NCI-H2171 (cell line): Measurements from ENCODE around the gene MAP3K7CL.
"Not testable (repeated sequence)": the region's sequence is repeated elsewhere in the genome, so short reads cannot be mapped to it uniquely, and the experiment has no call there.

ENCODE experiments used
- DNase-seq: peaks from one replicate; lab custom pipeline; 2025; lab: John Stamatoyannopoulos, UW

MAP3K7CL gene

GRCh38 chr21:29133796-29134195 lies 3.4 kb downstream of the MAP3K7CL start:
- no peak for DNase-seq

- no peak for DNase-seq
Observed at GRCh38 chr21:29135481-29135880, 5.0 kb downstream of the MAP3K7CL start.

DNA sequence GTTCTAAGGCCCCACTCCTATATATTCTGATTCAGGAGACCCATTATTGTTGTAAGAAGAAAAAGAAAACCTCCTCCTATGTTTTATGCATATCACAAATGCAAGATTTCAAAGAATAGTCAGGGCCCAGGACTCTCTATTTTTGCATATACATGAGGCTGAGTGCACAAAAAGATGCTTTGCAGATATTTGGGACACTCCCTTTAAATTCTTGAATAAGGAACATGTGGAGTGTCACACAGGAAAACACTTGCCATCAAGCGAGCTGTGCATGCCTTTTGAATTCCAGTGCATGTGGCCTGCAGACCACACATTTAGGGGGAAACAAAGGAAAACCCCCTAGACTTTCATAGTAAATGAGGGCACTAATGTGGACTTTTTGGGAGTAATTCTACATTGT lies 5.6 kb downstream of the MAP3K7CL start:
- no peak for DNase-seq

- no peak for DNase-seq
Observed at GRCh38 chr21:29144736-29145353, 14.4 kb downstream of the MAP3K7CL start.

DNA sequence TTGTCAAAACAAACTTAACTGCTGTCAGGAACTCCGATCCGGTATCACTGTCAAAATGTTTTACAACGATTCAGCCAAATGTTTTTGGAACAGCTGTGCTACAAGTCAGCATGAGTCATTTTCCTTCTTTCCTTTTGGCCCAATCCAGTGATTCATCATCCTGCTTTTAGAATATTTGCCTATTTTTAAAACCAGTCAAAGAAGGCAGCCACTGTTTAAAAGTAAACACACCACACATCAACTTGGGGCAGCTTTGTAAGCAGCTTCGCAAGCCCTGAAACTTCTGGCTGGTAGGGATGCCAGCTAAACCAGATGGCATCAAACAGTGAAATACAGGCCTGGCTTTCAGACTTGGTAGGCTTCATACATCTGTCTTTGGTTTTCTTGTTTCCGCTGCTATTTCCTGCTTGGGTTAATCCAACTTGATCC lies 14.9 kb downstream of the MAP3K7CL start:
- peak; percentile 33 for DNase-seq

DNA sequence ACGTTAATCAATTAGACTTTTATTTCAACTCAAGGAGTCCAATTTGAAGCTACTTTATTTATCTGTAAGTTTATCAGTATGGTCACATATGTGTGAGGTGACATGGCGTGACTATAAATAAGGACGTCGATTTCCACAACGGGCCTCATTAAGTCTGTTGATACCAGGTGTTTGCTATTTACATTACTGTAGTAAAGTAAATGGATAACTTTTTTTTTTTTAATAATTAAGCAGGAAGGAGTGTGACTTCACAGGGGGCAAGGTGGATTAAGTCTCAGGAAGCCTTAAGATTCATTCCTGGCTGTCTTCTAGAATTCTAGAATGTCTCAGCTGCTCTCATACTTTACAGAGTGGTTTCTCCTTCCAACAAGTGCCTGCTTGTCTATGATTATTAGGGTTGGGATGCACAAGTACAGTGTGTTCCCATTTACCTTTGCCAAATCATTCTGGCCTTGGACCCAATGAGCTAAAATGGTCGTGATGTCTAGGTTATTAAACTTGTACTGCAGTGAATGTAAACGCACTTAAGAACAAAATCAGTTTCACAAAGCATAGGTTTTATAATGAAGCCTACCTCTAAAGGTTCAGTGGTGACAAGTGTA lies 15.5 kb downstream of the MAP3K7CL start:
- DNase-seq = no peak

DNA sequence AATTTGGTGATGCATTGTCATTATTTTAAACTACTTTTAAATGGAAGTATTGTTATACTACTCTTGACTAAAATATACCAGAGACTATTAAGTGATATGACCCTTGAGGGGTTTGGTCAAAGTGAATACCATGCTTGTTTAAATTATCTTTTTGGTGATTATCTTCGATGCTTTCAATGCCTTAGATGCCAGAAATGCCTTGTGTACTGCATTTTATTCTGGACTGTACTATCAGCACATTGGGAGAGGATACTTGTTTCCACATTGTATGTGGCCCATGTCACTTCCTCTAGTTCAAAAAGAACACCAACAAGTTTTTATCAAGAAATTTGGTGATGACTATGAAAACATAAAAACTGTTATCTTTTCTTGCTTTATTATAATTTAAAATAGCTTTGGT lies 16.3 kb downstream of the MAP3K7CL start:
- DNase-seq = no peak

DNA sequence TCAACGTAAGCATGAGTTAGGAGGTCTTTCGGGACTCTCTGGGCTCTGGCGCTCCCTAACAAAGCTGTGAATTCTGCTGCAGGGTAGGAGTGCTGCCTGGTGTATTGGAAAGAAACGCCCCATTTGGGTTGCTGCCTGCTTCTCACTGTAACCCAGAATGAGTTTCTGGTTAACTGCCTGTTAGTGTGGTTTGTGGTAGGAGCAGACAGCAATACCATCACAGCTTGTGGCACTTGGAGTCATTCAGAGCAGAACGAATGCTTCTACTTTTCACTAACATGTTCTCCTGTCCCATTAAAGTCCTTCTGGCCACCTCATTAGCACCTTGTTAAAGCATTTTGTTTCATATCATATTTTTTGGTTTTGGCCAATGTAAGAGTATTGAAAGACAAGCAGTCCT lies 18.1 kb downstream of the MAP3K7CL start:
- no peak for DNase-seq

DNA sequence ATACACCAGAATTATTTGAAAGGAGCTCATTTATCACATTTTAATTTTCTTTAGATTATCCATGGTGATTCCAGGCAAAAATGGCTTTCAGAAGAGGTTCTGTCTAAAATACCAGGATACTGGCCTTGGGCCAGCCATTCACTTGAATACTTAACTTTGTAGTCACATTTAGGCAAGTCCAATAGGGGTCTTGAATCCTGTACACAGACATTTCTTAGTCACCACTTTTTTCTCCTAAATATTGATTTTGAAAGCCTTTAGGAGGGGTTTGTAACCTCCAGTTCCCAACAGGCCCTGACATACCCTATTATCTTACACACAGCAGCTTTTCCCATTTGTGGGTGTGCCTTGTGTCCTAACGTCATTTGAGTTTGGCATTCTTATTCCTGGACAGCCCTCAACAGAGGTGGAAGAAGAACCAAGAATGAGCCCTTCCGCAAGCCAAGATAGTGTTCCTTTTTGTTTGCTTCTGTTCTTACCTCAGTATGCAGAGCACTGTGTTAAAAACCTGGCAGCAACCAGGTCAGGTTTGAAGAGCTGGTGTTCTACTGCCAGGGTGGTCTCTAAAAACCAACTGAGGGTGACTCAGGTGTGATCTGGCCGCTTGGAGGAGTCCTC lies 19.5 kb downstream of the MAP3K7CL start:
- no peak for DNase-seq

DNA sequence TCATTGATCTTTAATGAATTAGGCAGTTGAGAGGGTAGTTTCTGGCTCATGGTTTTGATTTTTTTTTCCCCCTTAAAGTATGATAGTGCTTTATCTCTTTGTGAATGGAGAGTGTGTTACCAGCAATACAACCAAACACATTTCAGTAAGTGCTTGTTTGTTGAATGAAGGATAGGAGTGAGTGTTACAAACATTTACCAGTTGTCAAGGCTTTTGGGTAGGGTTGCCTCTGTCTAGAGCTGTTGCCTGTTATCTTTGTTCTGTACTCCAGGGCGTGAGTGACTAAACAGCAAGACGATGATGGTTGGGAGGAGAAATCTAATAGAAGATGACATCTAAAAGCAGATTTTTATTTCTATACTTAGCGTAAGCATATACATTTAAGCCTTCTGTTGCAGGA lies 21.5 kb downstream of the MAP3K7CL start:
- DNase-seq = no peak

GRCh38 chr21:29152916-29153315 lies 22.5 kb downstream of the MAP3K7CL start:
- DNase-seq = no peak

DNA sequence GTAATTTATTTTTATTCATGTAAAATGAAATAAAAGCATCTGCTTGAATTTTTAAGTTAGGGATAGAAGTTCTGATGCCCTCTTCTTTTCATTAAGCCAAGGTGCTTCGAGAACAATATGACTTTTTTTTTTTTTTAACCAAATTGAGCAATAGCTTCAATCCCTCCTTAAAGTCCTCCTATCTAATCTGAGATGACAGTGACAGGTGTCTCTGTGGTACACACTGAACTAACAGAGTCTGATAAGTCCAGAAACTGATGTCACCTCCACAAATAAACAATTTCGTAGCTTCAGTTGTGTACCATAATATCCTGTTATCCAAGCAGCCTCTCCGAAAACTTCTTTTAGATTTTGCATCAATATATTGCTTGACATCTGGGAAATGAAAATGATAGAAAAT lies 23.8 kb downstream of the MAP3K7CL start:
- DNase-seq = no peak

GRCh38 chr21:29155118-29155932 lies 24.9 kb downstream of the MAP3K7CL start:
- no peak for DNase-seq

GRCh38 chr21:29155933-29156260 lies 25.5 kb downstream of the MAP3K7CL start:
- DNase-seq = no peak

DNA sequence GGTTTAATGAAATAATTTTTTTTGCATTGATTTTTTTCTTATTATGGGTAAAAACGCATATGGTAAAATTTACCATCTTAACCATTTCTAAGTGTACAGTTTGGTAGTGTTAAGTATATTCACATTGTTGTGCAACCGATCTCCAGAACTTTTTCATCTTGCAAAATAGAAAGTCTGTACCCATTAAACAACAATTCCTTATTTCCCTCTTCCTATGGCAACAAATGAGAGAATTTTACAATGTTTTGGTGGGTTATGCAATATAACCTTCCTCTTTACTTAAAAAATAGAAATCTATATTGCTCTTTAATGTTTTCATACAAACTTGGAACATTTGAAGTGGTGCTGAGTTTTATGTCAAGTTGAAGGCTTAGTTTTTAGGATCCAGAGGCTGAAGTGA lies 26.6 kb downstream of the MAP3K7CL start:
- no peak for DNase-seq

DNA sequence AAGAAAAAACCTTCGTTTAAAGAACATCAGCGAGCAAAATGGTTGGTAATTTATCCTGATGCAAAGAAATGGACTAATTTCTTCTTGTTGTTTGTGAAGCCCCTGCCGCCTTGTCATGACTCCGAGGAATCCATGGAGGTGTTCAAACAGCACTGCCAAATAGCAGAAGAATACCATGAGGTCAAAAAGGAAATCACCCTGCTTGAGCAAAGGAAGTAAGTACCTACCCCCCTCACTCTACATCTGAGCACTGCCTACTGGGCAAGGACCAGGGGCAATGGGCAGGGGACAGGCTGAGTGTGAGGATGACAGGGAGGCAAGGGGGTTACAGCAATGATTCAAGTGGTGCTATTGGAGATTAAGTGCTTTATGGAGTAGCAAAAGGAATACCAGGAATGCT lies 29.4 kb downstream of the MAP3K7CL start:
- no peak for DNase-seq

GRCh38 chr21:29162825-29163224 lies 32.4 kb downstream of the MAP3K7CL start:
- DNase-seq = not testable (repeated sequence)

GRCh38 chr21:29163341-29164115 lies 33.1 kb downstream of the MAP3K7CL start:
- DNase-seq = no peak

DNA sequence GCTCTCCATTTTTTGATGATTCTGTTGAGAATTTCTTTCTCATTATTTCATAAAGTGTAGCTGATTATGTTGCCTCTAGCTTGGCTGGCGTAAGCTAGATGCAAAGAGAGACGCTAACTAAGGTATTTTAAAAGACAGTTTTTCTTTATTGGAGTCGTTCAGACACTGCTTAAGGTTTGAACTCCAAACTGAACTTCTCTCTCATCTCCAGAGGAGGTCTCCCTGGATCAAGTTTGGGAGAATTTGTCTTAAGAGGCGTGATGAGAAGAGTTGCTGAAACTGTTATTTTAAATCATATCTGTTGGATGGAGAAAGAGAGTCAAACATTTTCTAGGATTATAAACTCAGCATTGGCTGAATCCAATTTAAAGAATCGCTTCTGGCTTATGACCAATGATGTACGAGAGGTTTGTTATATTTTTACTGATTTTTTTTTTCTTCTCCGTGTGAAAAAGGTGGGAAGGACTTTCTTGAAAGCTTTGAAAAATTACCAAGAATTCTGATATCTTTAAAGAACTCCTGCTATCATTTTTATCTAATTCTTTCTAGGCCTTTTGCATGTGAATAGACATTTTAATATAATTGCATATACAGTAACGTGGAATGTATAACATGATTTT lies 34.0 kb downstream of the MAP3K7CL start:
- DNase-seq = no peak

- no peak for DNase-seq
Observed at GRCh38 chr21:29166323-29166722, 35.9 kb downstream of the MAP3K7CL start.

DNA sequence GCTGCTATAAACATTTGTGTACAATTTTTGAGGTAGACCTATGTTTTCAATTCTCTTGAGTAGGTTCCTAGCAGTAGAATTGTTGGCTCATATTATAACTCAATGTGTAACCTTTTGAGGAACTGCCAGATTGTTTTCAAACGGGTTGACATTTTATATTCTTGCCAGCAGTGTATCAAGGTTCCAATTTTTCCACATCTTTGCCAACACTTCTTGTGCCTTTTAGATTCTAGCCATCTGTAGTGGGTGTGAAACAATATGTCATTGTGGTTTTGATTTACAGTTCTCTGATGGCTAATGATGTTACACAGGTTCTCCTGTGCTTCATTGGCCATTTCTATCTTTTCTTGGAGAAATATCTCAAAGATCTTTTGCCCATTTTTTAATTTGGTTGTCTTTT lies 36.4 kb downstream of the MAP3K7CL start:
- peak; percentile 56 for DNase-seq

DNA sequence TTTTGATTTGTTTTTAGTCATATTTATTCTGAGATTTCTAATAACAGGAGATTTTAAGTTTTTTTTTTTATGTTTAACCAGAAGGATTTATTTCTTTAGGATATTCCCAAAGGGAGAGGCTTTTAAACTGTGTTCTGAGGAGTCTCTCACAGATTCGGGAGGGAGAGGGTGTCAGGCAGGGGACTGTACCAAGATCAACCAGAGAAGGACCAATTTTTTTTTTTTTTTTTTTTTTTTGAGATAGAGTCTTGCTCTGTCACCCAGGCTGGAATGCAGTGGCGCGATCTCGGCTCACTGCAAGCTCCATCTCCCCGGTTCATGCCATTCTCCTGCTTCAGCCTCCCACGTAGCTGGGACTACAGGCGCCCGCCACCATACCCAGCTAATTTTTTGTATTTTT lies 37.0 kb downstream of the MAP3K7CL start:
- not testable (repeated sequence) for DNase-seq
